ENCODE data around the gene KLHL36.

The KLHL36 gene

DNA sequence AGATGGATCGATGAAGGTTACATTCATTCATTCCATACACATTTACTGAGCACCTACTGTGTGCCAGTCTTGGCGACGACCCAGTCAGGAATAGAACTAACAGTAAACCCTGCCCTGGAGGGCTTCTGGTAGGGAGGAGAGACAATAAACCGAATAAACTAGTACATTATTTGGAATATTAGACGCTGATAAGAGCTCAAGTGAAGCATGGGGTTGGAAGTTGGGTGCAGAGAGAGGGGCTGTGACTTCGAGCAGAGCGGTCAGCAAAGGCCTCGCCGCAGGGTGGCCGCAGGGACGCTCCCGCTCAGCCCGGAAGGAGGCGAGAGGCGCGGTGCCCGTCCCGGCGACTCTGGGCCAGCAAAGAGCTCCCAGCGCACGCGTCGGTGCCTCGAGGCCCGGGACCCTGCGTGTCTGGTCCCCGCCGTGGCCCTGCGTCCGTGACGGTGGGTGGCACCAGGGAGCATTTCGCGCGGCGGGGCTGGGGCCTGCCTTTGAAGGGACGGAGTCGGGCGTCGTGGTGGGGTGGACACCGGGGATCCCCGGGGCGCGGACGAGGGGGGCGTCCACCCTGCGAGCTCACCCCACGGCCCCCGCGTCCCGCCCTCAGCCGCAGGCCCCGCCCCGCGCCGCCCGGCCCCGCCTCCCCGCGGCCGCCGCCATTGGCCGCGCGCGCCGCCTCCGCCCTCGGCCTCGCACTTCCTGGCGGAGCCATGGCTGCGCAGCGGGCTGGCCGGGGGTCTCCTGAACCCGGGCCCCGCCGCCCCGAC is at the start of gene KLHL36:
TSS of gene KLHL36 (plus strand) at position 684 of the 767 bp plus-strand sequence. CDS start 2,357 bp downstream, outside the sequence.
- peak; percentile 33 for DNase-seq (ENCODE audit: low spot score)

DNA sequence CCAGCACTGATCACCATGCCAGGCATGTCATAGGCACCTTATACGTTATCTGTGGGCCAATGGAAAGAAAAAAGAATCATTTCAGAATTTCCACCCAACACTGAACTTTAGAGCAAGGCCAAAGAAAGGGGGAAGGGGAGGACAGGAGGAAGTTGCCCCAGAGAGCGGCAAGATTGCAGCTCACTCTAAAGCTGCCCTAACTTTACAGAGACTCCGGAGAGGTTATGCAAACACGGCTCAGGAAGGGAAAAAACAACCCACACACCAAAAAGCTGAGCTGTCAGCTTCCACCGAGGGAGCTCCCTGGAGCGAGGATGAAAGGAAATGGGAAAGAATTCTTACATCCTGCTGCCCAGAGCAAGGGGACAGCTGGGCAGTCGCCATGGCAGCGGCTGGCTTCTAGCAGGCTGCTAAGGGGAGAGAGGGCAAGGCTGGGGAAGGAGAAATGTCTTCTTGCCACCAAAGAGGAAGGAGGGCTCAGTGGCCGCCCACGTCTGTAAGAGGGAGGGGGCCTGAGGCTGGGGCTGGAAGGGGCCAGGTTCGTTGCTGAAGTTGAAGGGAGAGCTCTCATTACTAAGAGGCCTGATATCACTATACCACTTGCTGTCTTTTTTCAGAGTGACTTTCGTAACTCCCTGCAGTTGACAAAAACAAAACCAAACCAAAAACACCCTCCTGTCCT is 48.6 kb upstream of the KLHL36 start:
- DNase-seq (ENCODE audit: low spot score): peak; percentile 62

GRCh38 chr16:84600343-84601229 is 47.7 kb upstream of the KLHL36 start:
- no peak for DNase-seq (ENCODE audit: low spot score)

DNA sequence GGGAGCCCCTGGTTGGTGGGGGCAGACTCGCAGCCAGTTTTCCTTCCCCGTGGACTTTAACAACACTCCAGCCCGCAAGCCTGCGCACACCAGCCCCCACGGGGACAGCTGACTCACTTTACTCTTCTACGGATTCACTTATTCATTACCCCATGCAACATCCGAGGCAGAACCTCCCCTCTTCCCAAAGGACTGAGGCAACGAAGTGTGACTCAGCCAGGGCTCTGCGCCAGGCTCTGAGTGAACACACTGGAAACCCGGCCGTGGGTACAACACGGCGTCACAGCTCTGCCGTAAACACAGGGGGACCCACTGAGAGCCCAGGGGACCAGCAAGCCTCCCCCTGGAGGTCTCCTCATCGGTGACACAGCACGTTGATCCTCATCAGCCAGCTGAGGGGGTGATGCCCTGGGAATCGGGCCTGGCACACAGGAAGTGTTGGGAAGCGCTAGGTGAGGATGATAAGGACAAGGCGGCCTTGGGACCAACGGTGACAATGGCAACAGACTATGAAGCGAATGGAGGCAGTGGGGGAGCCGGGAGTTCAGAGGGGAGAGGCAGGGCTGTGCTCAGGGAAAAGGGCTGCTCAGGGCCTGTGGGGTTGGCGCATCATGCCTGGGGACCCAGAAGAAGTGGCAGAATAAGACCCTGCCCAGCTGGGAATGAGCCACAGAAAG is 45.0 kb upstream of the KLHL36 start:
- no peak for DNase-seq (ENCODE audit: low spot score)

DNA sequence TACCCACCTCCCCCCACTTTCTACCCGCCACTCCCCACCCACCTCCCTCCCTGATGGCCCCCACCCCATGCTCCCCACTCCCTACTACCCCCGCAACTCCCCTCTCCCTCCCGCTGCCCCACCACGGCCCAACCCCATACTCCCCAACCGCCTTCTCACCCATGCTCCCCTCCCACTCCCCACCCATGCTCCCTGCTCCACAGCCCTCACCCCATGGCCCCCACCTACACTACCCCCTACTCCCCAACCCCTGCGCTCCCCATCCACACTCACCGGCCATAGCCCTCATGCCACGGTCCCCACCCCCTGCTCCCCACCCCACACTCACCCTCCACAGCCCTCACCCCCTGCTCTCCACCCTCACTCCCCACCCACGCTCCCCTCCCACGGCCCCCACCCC is 44.4 kb upstream of the KLHL36 start:
- DNase-seq (ENCODE audit: low spot score): no peak

GRCh38 chr16:84604477-84605013 is 43.8 kb upstream of the KLHL36 start:
- DNase-seq (ENCODE audit: low spot score): no peak

- no peak for DNase-seq (ENCODE audit: low spot score)
Observed at GRCh38 chr16:84605339-84605848, 42.9 kb upstream of the KLHL36 start.

DNA sequence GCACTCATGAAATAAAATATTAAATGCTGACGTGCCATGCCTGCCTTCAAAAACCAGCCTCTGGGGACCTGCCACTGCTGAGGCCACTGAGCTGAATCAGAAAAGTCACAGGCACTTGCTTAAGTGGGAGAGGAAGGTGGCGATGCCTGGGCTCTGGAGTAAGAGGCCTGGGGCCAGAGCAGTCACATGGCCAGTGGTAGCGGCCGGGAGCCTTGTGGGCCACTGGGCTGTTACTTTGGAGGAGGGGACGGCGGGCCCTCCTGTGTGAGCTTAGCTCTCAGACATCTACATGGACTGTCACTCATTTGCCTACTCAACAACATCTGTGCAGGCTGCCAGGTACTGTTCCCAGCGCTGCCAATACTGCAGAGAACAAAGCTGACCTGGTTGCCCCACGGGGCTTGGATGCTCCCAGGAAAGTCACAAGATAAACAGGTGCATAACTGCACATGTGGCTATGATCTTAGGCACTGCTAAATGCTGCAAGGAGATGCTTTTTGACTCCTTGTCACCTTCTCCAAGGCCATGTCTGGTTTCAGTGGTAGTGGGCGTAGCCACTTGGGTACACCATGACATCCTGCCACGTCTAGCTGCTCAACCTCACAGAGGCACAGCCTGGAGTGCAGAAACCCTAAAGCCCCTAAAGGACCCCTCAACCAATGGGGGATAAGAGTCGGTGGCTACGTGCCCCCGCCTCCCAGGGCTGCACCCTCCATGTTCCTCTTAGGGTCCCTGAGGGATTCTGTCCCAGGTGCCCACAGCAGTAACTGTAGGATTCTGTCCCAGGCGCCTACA is 42.0 kb upstream of the KLHL36 start:
- no peak for DNase-seq (ENCODE audit: low spot score)

- DNase-seq (ENCODE audit: low spot score): no peak
Observed at GRCh38 chr16:84607061-84607460, 41.2 kb upstream of the KLHL36 start.

DNA sequence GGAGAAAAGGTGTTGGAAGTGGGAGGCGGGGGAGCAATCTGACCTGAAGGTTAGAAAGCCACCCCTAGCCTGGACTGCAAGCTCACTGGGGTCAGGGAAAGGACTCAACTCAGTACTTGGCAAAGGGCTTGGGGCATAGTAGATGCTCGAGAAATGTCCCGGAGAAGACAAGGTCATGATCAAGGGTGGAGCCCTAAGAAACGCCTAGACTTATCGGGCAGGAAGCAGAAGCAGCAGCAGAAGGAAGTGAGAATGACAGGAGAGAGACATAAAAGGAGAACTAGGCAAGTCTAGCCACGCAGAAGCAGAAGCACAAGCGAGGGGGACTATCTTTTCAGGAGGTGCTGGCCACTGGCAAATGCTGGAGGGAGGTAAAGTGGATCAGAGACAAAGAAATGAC is 40.6 kb upstream of the KLHL36 start:
- DNase-seq (ENCODE audit: low spot score): no peak

DNA sequence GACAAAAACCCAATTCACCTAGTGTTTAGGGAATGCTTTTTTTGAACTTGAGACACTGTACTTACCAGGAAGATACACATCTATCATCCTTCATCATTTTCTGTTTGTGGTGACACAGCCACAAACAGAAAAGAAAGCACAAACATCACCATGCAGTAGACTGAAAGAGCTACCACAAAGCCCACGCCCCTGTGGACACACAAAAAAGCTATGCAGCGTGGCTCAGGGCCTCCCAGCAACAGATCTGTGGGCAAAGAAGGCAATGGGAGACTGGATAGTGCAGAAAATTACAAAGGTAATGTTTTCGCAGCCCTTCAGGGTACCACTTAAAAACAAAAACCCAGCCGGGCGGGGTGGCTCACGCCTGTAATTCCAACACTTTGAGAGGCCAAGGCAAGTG is 40.0 kb upstream of the KLHL36 start:
- no peak for DNase-seq (ENCODE audit: low spot score)

- DNase-seq (ENCODE audit: low spot score): no peak
Observed at GRCh38 chr16:84609563-84610177, 38.6 kb upstream of the KLHL36 start.

- no peak for DNase-seq (ENCODE audit: low spot score)
Observed at GRCh38 chr16:84610376-84610775, 37.9 kb upstream of the KLHL36 start.

DNA sequence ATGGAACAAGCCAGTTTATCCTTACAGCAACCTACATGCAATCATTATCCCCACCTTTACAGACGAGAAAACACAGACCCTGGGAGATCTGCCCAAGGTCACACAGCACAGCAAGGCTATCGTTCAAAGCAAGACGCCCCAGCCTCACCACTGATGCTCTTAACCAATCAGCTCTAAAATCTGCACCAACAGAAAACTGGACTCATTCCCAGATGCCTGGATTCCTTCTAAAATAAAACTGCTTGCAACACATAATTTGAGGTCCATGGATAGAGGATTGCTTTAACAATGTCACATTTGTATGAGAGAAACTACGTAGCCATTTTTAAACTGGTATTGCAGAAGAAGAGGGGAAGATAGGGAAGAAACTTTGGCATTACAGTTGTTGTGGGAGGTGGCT is 37.3 kb upstream of the KLHL36 start:
- DNase-seq (ENCODE audit: low spot score): no peak

DNA sequence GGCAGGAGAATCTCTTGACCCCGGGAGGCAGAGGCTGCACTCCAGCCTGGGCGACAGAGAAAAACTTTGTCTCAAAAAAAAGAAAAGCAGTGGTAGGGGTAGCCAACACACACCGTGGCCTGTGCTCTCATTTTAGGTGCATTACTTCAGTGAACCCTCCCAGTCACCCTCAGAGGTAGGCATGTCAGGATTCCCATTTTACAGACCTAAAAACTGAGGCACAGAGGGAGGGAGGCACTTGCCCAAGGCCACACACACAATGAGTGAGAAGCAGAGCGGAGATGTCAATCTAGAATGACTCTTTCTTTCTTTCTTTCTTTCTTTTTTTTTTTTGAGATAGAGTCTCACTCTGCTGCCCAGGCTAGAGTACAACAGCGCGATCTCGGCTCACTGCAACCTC is 35.6 kb upstream of the KLHL36 start:
- DNase-seq (ENCODE audit: low spot score): no peak

- no peak for DNase-seq (ENCODE audit: low spot score)
Observed at GRCh38 chr16:84613408-84614072, 34.8 kb upstream of the KLHL36 start.

GRCh38 chr16:84614073-84614459 is 34.2 kb upstream of the KLHL36 start:
- no peak for DNase-seq (ENCODE audit: low spot score)

DNA sequence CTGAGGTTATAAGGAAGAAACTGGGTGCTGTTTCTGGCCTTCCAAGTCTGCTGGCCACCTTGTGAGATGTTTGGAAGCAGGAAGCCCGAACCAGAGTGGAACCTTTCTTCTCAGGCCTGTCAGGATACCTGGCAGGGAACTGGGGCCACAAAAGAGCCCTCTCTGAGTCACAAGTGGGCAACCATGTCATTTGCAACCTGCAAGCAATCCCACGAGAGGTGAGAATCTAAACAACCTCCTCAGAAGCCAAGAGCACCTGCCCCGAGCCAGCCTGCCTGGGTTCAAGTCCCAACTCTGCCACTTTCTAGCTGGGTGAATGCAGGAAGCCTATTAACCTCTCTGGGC is 33.7 kb upstream of the KLHL36 start:
- DNase-seq (ENCODE audit: low spot score): no peak

GRCh38 chr16:84614968-84615813 is 33.1 kb upstream of the KLHL36 start:
- no peak for DNase-seq (ENCODE audit: low spot score)

Measured in putamen (tissue), 1 donor.